SU-DHL-6 (cell line): ENCODE measurements around the gene GREB1L.

Experiments
- EZH2phosphoT487 ChIP-seq: fragments of 200-600 bp; sonication (generic), shearing (Covaris generic); conservative IDR thresholded peaks from 2 replicates; pipeline ENCODE4 v1.6.1; 2018; ENCODE audit warnings: mild to moderate bottlenecking, antibody characterized with exemption, low read length, moderate library complexity, mixed read lengths
- TF ChIP-seq, protein P1 (sequence below): fragments of 200-600 bp; sonication (generic); IDR thresholded peaks from one replicate; pipeline ENCODE4 v1.5.1; 2017; ENCODE audit warnings: antibody characterized with exemption, mild to moderate bottlenecking, low read length, moderate library complexity; ENCODE audit not compliant: insufficient read depth, poor library complexity, severe bottlenecking

DNA sequence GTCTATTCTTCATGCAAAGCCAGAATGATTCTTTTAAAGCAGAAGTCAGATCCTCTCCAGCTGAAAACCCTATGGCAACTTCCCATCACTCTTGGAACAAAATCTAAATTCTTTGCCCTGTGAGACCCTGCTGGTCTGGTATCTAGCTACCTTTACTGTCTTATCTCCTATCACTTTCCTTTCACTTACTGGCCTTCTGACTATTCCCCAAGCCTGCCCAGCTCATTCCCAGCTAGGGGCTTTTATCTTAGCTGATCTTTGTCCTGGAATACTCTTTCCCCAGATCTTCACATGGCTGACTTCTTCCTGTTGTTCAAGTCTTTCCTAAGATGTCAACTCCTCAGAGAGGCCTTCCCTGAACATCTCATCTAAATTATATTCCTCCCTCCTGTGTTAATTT lies 63.6 kb downstream of the GREB1L start:
- TF ChIP-seq, protein P1, sequence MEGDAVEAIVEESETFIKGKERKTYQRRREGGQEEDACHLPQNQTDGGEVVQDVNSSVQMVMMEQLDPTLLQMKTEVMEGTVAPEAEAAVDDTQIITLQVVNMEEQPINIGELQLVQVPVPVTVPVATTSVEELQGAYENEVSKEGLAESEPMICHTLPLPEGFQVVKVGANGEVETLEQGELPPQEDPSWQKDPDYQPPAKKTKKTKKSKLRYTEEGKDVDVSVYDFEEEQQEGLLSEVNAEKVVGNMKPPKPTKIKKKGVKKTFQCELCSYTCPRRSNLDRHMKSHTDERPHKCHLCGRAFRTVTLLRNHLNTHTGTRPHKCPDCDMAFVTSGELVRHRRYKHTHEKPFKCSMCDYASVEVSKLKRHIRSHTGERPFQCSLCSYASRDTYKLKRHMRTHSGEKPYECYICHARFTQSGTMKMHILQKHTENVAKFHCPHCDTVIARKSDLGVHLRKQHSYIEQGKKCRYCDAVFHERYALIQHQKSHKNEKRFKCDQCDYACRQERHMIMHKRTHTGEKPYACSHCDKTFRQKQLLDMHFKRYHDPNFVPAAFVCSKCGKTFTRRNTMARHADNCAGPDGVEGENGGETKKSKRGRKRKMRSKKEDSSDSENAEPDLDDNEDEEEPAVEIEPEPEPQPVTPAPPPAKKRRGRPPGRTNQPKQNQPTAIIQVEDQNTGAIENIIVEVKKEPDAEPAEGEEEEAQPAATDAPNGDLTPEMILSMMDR: no peak
- TF ChIP-seq EZH2phosphoT487: no peak
